GM21737 (cell line): ENCODE data around the gene GPR15.

Experiments
- ATAC-seq: cut with Tn5 transposase; IDR thresholded peaks from one replicate; pipeline ENCODE4 v1.9.1; 2021; ENCODE audit warnings: mild to moderate bottlenecking, moderate library complexity; ENCODE audit not compliant: unreplicated experiment

The GPR15 gene

DNA sequence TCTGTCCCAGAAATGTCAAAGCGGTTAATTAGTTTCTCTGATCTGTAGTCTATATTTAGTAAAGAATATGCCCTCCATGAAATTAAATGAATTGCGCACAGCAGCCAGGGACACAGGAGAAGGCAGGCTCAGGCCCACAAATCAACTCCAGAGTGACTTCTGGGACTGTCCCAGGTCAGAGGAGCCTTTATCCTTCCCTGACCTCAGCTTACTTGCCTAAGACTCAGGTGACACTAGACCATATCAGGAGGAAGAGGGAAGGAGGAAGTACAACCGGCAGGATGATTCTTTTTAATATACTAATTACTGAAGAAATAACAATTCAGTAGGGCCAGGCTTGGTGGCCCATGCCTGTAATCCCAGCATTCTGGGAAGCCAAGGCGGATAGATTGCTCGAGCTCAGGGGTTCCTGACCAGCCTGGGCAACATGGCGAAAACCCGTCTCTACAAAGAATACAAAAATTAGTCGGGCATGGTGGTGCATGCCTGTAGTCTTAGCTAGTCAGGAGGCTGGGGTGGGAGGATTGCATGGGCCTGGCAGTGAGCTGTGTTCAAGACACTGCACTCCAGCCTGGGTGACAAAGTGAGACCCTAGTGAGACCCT is 1.8 kb upstream of the GPR15 start:
- ATAC-seq: no peak

DNA sequence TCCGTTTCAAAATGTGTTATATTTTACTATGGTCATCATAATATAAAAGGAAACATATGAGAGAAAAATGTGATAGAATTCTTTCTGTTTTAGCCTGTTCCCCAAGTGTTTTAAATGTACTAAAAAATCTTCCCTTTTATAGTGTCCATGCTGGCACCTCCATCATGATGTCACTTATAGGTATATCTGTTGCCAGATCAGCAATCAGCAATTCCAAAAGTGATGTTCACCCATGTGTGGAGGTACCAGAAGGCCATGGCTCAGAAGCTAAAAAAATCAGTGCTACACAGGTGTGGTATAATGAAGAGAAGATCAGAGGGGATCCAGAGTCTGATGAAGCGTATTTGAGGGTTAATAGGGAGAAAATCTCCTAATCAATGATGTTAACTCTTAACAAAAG is 1.1 kb upstream of the GPR15 start:
- ATAC-seq: no peak

DNA sequence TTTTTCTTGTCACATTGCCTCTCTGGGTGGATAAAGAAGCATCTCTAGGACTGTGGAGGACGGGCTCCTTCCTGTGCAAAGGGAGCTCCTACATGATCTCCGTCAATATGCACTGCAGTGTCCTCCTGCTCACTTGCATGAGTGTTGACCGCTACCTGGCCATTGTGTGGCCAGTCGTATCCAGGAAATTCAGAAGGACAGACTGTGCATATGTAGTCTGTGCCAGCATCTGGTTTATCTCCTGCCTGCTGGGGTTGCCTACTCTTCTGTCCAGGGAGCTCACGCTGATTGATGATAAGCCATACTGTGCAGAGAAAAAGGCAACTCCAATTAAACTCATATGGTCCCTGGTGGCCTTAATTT is 478 bp downstream of the GPR15 start:
- no peak for ATAC-seq

DNA sequence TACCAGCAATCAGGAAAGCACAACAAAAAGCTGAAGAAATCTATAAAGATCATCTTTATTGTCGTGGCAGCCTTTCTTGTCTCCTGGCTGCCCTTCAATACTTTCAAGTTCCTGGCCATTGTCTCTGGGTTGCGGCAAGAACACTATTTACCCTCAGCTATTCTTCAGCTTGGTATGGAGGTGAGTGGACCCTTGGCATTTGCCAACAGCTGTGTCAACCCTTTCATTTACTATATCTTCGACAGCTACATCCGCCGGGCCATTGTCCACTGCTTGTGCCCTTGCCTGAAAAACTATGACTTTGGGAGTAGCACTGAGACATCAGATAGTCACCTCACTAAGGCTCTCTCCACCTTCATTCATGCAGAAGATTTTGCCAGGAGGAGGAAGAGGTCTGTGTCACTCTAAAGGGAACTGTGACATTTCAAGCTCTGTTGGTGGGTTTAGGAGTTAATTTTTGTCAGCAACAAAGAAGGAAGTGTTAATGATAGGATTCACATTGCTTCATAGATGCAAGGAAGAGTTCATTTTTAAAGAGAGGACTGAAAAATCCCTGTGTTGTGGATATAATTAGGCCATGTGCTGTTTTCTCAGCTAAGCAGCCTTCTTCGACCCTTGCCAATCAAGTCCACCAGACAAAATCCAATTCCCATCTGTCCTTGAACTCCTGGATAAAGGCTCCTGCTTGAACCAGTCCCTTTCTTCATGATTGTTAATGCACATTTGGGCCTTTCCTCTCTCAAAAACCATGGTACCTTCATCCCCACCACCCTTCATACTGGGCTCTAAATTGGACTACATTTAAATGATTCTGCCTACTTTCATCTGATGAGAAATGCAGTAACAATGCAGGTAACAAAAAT is 1.2 kb downstream of the GPR15 start:
- no peak for ATAC-seq

DNA sequence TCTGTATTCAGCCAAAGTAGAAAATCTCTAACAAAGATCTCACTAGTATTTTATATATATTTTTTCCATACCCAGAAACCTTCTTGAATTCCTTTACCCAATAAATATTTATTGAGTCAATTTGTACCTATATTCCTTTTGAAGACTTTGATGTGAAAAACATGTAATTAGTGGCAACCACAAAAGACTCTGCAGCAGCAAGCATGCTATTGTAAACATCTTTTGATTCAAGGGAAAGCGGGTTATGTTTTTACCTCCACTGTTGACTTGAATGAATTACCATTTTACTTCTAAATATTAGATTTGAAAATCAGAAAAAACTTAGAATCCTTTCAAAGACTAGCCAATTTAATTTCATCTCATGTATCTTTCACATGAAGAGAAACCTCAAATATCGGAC is 2.4 kb downstream of the GPR15 start:
- ATAC-seq: no peak

DNA sequence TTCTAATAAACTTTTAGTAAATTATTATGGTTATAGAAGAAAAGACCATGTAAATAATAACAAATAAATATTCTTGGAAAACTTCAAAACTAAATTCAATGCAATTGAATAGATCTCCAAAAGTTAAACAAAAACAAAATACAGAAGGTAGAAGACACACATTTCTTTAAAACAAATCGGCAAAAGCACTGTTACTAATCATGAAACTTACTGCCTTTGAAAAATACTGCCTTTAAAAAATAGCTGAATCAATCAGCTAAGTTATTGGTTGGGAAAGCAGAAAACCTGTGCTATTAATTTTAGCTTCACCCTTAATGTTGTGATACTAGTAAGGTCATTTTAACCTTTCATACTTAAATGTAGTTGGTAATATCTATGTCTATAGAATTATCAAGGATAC is 3.0 kb downstream of the GPR15 start:
- no peak for ATAC-seq

DNA sequence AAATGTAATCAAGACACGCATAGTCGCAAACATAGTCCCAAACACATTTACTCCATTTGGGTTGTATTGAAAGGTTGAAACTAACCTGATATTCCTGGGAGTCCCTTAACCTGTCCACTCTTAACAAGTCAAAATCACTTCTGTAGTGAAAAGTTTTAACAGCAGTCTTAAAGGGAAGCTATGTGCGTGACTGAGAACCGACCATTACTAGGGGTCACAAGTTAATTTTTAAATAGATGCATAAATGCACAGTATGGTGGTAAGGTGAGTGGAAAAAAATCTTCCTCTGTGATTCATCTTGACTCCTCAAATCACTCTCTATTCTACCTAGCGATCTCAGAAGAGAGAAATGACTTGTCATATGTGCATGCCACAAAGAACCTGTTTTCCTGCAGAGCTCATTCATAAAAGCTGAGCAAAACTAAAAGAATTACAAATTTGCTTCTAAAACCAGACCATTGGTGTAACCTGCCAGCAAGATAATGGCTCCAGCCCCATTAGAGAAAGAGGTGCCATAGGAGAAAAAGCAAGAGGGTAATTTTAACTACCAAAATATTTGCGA is 4.8 kb downstream of the GPR15 start:
- peak; percentile 69 for ATAC-seq

DNA sequence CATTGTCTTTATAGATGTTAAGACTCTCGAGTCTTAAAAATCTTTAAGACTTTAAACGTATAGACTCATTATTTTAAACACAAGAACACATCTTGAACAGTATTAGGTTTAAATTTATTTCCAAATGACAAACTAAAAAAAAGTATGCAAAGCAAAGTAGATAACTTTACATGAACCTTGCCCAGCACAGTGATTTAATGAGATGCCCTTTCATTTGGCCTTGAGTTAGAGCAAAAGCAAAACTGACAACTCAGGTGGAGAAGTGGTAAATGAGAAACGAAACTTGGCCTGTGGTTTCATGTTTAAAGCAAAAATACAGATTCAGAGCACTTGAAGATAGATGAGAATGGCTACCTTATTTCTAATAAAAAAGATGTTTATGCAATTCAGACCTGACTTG is 8.6 kb downstream of the GPR15 start:
- peak; percentile 49 for ATAC-seq

DNA sequence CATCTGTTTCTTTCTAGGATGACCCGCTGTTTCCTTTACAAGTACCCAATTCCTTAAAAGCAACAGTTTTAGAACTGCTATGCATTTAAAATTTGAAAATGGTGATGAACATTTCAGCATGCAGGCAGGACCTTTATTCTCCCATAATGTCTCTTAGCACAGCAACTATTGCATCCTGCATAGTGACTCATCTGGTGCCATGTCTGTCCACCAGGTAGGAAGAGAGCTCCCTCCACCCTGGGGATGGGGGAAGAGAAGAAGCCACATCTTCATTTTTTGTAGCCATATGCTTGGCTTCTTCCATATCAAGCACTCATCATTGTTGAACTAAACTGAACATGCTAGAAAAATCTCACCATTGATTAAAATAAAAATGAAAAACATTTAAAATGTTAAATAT is 9.9 kb downstream of the GPR15 start:
- ATAC-seq: no peak

DNA sequence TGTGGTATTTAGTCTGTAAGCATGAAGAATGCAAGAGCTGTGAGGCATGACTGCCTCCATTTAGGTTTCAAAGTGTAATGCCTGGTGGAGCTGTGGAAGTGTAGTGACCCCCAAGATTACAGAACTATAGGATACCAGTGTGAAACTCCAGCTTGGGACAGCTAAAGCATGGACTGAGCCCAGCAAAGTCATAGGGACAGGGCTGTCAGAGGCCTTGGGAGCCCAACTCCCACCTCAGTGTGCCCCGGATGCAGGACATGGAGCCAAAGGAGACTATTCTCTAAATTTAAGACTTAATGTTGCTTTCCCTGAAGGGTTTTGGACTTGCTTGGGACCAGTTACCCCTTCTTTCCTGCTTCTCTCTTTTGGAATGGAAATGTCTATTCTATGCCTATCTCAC is 10.8 kb downstream of the GPR15 start:
- no peak for ATAC-seq

DNA sequence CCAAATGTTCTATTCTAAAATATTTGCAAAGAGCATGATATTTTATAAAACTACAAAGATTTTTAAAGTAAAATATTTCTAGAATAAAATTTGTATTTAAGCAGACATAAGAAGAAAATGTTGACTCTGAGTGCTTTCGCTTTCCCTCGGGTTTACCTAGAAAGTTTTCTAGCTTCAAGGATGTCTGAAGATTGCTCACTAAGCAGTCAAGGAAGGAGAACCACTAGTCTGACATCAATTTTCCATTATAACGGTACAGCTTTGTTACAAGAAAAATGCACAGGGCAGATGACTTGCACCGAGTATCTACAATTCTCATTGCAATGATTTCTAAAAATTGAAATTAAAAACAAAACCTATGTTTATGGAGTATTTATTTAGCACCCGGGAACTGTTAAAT is 14.2 kb downstream of the GPR15 start:
- ATAC-seq: peak; percentile 49

DNA sequence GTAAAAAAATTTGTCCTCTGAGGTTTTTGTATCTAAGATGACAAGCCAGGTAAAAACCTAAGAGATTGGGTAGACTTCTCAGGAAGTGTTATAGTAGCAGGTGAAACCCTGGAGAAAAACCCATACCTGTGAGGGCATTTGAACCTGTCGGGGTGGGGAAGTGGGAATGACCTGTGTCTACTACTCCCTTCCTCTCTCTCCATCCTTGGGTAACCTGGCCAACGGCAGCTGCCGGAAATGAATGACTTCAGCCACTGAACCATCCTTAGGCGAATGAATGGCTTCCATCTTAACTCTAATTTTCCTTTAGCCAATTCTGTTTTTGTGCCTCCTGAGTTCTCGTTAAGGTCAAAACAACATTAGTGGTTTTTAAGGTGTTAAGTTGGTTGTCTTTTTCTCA is 16.8 kb downstream of the GPR15 start:
- ATAC-seq: no peak

DNA sequence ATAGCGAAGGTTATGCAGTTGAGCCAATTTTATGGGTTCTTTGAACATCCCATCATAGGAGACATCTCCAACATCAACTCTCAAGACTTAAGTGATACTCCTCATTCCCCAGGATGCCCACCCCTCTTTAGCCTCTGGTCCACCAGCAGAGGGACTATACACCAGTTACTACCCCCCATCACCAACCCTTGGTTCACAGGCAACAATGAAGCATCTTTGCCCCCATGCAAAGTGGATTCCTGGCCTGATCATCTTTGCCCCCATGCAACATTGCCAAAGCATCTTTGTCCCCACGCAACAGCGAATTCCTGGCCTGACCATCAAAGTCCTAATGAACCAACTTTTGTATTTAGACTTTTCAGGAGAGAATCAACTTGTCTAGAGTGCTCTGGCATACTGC is 19.1 kb downstream of the GPR15 start:
- no peak for ATAC-seq

DNA sequence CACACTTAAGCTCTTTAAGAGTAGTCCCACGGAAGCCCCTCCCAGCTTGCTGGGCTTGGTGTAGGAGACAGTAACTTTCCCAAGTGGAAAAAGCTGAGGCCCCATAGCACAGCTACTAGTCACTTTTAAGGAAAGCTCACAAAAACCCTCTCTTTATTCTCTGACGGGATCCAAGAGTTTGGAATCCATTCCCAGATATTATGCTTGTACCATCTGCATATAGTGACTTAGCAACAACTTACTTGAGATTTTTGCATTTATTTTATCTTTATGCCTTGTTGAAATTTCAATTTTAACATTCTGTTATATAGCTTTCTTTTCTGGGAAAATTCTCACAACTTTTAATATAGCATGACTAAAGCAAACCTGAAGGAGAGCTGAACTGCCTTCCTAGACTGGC is 19.5 kb downstream of the GPR15 start:
- no peak for ATAC-seq

DNA sequence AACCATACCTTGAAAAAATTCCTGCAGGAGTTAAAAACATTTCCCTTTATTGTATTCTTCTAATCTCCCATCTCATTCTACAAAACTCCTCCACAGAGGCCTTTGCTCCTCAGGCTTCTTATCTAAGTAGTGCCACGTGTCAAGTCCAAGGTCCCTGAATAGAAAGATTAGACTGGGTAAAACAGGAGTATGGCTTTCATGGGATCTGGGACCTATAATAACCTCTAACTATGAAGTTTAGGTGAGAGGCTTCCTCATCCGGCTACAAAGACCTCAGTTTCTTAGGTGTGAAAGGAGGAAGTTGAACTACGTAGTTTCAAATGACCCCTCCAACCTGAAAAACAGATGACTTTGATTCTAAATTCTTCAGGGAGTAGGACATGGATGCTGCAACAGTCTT is 20.0 kb downstream of the GPR15 start:
- ATAC-seq: no peak

DNA sequence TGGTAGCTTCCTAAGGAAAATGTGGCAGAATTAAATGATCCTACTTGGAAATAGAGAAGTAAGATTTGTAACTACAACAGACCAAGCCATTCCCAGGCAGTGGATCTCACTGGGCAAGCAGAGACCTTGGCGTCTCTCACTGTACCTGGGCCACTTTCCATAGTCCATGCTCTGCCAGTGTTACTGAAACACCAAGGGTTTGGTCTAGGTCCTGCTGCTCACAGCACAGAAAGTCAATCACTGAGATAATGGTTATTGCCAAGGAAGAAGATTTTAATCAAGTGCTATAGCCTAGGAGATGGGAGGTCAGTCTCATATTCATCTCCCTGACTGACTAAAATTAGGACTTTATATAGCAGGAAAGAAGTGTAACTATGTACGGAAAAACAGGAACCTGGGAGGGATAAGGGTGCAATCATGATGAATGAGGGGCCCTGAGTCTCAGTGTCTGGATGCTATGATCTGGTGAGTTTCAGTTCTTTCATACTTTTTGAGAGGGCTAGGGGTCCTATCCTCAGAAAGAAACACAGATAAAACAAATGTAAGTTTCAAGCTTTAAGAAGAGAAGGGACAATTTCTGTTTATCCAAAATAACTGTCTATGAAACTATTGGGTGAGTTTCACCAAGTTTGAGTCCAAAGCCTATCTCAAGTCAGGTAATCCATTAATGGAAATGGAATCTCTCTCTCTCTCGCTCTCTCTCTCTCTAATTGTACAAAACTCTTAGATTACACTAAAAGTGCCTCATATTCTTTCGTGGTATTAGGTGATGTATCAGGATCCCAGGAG is 20.6 kb downstream of the GPR15 start:
- no peak for ATAC-seq

DNA sequence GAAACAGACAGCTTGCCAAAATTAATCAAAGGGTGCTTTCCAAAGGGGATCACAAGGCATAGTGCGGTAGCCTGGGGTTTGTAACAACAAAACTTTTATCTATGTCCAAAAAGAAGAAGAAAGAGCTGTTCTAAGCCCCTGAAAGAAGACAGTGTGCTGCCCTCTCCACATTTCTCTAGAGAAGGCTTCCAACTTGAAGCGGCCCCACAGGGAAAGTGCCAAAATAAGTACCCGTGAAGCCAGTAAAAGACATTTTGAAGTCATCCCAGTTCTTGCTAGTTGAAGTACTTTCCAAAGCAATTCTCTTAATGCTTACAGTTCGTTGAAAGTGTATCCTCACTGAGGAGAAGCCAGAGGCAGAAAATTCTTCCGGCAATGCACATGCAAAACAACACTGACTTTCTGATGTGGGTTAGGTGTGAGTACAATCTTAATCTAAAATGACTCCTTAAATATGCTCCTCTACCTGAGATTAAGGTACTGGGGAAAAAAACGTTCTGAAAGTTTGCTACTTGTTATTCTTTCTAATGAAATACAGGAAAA is 21.3 kb downstream of the GPR15 start:
- no peak for ATAC-seq

DNA sequence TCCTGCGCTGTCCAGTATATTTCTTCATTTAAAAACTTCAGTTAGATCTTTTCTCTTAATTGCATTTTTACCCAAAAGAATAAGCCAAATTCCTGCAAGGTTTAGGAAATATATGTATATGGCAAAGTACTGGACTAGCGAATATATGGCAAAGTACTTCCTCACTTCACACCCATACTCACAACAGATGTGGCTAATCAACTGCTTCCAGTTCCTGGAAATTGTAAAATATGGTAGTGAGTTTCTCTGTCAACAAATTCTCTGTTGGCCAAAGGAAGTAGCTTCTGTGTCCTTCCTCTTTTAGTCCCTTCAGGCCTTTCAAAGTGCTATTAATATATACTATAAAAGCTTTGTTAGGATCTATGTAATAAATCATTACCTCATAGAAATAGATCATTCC is 22.0 kb downstream of the GPR15 start:
- ATAC-seq: no peak

DNA sequence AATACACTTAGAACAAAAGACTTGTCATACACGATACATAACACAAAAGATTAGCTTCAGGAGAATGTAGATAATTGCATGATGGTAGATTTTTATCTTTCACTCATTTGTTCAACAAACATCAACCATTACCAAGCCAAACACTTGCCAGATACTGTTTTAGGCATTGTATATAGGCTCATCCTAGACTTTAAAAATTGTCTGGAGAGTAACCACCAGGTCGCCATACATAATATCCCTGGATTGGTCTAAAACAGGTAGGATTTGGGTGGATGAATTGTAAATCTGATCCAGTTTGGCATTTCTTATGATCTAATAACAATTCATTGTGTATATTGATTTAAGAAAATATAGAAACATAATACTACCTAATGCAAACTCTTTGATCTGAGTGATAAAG is 22.8 kb downstream of the GPR15 start:
- ATAC-seq: no peak

DNA sequence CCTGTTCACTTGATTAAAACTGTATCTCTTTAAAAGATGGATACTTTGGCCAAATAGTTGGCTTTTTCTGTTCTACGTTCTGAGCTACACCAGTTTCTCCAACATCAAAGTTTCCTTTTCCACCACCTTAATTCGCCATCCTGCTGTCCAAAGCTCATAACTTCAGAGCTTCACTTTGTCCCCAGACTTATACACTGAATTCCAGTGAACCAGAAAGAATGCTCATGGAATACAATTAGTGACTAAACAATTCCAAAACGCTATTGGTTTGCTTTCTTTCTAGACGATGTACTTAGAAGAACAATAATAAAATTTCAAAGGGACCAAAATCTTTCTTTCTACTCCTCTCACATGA is 23.2 kb downstream of the GPR15 start:
- ATAC-seq: no peak
